GM12865 (cell line): ENCODE results near the gene SLC24A3.
A peak's percentile ranks its signal among the peaks of the same experiment; 100 is the strongest.

Source experiments
- DNase-seq: peaks from one replicate; pipeline ENCODE4 v3.0.0; 2010; ENCODE audit warnings: low read depth
- H3K4me3 ChIP-seq: 2 replicates; pipeline ENCODE4 v1.5.1; 2011; ENCODE audit warnings: mild to moderate bottlenecking, low read depth, low read length, control low read depth
- TF ChIP-seq, protein P1 (sequence below): IDR thresholded peaks from 2 replicates; pipeline ENCODE4 v1.5.1; 2011; ENCODE audit warnings: low read length, control low read depth, low read depth, inconsistent platforms; ENCODE audit not compliant: insufficient read depth; ENCODE audit errors: missing control alignments

The SLC24A3 gene

DNA sequence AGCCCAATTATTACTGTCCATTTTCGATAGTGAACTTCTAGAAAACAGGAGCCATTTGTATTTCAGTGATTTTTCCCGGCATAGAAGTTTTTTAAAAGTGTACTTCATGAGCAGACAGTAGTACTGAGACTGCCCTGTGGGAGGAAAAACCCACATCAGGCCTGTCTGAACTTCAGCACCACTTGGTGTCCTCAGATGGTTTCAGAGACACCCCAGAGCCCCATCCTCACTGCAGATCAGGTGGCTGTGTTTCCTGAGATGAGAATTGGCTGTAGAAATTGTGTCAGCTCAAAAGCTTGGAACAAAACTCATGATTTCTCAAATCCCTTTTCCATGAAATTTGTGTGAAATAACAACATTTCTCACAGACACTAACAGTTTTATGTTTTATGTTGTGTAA lies 435.6 kb downstream of the SLC24A3 start:
- H3K4me3 ChIP-seq: no peak overlapping the region
- TF ChIP-seq, protein P1, sequence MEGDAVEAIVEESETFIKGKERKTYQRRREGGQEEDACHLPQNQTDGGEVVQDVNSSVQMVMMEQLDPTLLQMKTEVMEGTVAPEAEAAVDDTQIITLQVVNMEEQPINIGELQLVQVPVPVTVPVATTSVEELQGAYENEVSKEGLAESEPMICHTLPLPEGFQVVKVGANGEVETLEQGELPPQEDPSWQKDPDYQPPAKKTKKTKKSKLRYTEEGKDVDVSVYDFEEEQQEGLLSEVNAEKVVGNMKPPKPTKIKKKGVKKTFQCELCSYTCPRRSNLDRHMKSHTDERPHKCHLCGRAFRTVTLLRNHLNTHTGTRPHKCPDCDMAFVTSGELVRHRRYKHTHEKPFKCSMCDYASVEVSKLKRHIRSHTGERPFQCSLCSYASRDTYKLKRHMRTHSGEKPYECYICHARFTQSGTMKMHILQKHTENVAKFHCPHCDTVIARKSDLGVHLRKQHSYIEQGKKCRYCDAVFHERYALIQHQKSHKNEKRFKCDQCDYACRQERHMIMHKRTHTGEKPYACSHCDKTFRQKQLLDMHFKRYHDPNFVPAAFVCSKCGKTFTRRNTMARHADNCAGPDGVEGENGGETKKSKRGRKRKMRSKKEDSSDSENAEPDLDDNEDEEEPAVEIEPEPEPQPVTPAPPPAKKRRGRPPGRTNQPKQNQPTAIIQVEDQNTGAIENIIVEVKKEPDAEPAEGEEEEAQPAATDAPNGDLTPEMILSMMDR: no peak
- no peak for DNase-seq

DNA sequence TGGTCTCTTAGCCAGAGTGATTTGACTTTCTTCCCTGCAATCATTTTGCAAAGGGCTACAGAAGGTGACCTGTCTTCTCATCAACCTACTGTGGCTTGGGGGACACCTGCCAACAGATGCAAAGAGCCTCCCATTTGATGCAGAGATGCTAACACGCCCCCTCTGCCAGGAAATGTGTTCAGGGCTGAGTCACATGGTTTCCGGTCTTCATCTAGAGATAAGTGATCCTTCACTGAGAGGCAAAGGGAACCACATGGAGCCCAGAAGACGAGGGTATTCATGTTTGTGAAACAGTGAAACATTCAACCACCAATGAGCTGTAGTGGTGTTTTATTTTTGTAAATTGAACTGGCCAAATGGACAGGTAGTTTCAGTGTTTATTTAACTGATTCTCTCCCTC lies 436.6 kb downstream of the SLC24A3 start:
- DNase-seq: no peak
- H3K4me3 ChIP-seq: no peak overlapping the region
- TF ChIP-seq, protein P1: no peak

DNA sequence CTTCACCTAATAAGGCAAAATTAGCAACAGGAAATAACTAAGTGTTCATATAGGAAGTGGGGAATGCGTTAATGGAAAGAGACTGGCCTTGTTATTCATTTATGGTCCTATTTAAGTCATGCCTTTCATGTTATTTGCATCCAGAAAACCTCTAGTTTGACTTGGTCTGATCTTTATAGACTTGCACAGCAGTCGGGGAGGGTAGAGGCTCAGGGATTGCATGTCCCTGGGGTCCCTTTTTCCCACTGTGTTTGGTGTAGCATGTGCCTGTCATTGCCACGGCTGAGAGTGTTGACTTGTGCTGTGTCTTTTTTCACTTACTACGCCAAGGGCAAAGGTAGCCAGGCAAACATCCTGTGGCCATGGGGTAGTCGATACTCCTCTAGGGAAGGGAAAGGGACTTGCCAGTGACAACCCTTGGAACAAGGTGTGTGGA lies 440.2 kb downstream of the SLC24A3 start:
- peak; percentile 20 for DNase-seq
- TF ChIP-seq, protein P1: no peak
- H3K4me3 ChIP-seq: no peak overlapping the region

DNA sequence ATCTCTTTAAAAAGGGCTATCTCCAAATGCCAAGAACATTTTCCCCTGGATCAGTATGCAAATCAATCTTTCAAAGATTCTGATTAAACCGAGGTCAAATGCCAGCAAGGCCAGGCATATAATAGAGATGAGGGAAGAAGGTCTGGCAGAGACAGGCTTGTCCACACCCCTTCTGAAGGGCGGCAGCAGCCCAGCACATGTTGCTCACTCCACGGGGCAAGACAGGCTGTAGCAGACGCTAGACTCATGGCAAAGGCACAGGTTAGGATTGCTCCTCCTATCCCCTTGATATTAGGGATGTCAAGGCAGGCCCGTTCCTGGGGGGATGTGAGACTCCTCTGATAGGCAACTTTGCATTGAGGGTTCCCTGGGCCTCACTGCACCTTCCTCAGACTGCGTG lies 440.9 kb downstream of the SLC24A3 start:
- TF ChIP-seq, protein P1: no peak
- no peak for DNase-seq
- no peak overlapping the region for H3K4me3 ChIP-seq

DNA sequence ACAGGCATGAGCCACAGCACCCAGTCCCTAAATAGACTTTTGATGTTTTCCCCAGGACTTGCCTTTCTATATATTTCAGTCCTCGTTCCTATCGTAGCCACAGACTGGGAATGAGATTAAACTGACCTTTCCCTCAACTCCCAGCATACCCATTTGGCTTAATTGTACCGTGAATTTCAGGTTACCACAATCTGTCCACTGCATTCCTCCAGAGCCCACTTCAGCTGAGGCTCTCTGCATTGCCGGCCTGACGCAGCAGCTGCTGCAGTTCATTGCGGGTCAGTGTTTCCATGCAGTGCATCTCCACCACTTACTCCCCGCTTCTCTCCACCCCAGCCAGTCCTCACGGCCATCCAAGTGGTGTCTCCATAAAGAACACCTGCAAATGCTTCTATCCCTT lies 442.5 kb downstream of the SLC24A3 start:
- DNase-seq: no peak
- TF ChIP-seq, protein P1: no peak

DNA sequence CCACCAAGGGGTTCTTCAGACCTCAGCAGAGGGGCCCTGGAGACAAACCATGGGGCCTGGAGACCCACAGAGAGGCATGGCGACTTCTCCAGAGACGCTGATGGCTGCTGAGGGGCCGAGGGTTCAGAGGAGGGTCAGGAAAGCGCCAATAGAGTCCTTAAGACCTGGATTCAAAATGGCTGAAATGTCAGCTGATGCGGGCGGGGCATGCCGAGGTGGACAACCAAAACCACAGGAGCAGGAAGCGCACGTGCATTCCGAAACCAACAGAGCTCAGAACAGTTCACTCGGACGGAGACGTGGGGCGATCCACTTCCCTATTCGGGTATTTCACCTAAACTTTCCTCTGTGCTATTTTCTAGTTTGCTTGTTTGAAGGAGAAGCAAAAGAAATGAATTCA lies 445.7 kb downstream of the SLC24A3 start:
- peak overlapping the region; percentile 41 for H3K4me3 ChIP-seq
- TF ChIP-seq, protein P1: no peak
- DNase-seq: peak; percentile 88

More for the DNA sequence above, 442.5 kb downstream of the SLC24A3 start:
- H3K4me3 ChIP-seq: no peak overlapping the region

DNA sequence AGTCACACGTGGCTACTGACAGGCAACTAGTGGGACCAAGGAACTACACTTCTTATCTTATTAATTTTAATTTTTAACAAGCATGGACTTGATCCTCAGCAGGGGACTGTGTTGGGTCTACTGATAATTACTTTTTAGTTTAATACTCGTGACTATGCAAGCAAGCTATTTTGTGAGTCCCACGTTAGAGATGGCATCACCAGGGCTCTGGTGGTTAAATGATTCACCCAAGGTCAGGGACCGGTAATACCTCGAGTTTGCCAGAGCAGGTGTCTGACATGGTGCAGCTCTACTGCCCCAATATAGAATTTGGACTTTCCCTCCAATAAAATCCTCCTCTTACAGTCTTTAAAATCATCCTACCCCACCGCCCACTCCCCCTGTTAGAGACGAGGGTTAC lies 447.0 kb downstream of the SLC24A3 start:
- no peak overlapping the region for H3K4me3 ChIP-seq
- TF ChIP-seq, protein P1: no peak
- DNase-seq: peak; percentile 25
